Common myeloid progenitor, CD34-positive (primary cell): ENCODE results near the gene KRT1.
A peak's percentile ranks its signal among the peaks of the same experiment; 100 is the strongest.

Experiments used
- CTCF ChIA-PET: fragments of 350-600 bp; sonication (Branson Sonifier 250); formaldehyde crosslinking; loops from one replicate; lab custom pipeline; 2021; ENCODE audit warnings: antibody characterized with exemption; lab: Charles Lee
- POLR2A ChIA-PET: fragments of 350-600 bp; sonication (Branson Sonifier 250); formaldehyde crosslinking; loops from one replicate; lab custom pipeline; 2021; ENCODE audit warnings: antibody characterized with exemption; lab: Charles Lee
- DNase-seq, 3 donors: peaks; one replicate each; pipeline versions ENCODE4 v3.0.0 to v3.0.0-alpha.2; 2013
- H3K27ac ChIP-seq, 2 experiments: 1 replicate in 1 of 2; 2 replicates in 1 of 2; pipeline ENCODE4 v1.7.0; 2013; ENCODE audit warnings: inconsistent platforms in 2 of 2, low read length in 2 of 2, mild to moderate bottlenecking in 2 of 2, low read depth in 1 of 2, moderate library complexity in 1 of 2; ENCODE audit not compliant: severe bottlenecking in 2 of 2, insufficient read depth in 1 of 2, poor library complexity in 1 of 2
- H3K27me3 ChIP-seq, 5 experiments: replicated peaks in 2 of 5; 1 replicate in 3 of 5; 2 replicates in 2 of 5; pipeline versions ENCODE4 v1.6.1 to v1.7.0; 2013; ENCODE audit warnings: low read length in 4 of 5, mild to moderate bottlenecking in 2 of 5, moderate library complexity in 2 of 5, inconsistent platforms in 1 of 5; ENCODE audit not compliant: insufficient read depth in 5 of 5, control insufficient read depth in 4 of 5
- H3K36me3 ChIP-seq, 4 experiments: 1 replicate in 2 of 4; 2 replicates in 2 of 4; pipeline versions ENCODE4 v1.6.1 to v1.7.0; 2013; ENCODE audit warnings: low read length in 3 of 4, control low read depth in 1 of 4, mild to moderate bottlenecking in 1 of 4; ENCODE audit not compliant: control insufficient read depth in 4 of 4, insufficient read depth in 4 of 4
- H3K4me1 ChIP-seq, 4 experiments: 1 replicate in 3 of 4; 2 replicates in 1 of 4; pipeline versions ENCODE4 v1.6.1 to v1.7.1; 2013; ENCODE audit warnings: low read length in 3 of 4, mild to moderate bottlenecking in 3 of 4, control low read depth in 1 of 4, inconsistent platforms in 1 of 4, moderate library complexity in 1 of 4; ENCODE audit not compliant: control insufficient read depth in 4 of 4, insufficient read depth in 4 of 4; ENCODE audit errors: control extremely low read depth in 1 of 4
- H3K4me3 ChIP-seq, 7 experiments: 1 replicate in 4 of 7; 2 replicates in 3 of 7; pipeline versions ENCODE4 v1.5.1 to v1.7.0; 2013; ENCODE audit warnings: mild to moderate bottlenecking in 7 of 7, low read length in 6 of 7, moderate library complexity in 6 of 7, inconsistent platforms in 2 of 7, low read depth in 2 of 7, control low read depth in 1 of 7; ENCODE audit not compliant: insufficient read depth in 4 of 7, control insufficient read depth in 1 of 7; ENCODE audit errors: extremely low read depth in 1 of 7
- H3K9me3 ChIP-seq, 5 experiments: 1 replicate in 4 of 5; 2 replicates in 1 of 5; pipeline versions ENCODE4 v1.6.1 to v1.7.1; 2013; ENCODE audit warnings: low read length in 4 of 5, mild to moderate bottlenecking in 2 of 5, inconsistent platforms in 1 of 5, low read depth in 1 of 5, moderate library complexity in 1 of 5; ENCODE audit not compliant: control insufficient read depth in 4 of 5, insufficient read depth in 2 of 5; ENCODE audit errors: control extremely low read depth in 1 of 5
- WGBS: methylation state at CpG from one replicate; pipeline ENCODE4 v1.1.5; 2013; ENCODE audit not compliant: insufficient coverage; 5-methylcytosine and 5-hydroxymethylcytosine counted together

The KRT1 gene

DNA sequence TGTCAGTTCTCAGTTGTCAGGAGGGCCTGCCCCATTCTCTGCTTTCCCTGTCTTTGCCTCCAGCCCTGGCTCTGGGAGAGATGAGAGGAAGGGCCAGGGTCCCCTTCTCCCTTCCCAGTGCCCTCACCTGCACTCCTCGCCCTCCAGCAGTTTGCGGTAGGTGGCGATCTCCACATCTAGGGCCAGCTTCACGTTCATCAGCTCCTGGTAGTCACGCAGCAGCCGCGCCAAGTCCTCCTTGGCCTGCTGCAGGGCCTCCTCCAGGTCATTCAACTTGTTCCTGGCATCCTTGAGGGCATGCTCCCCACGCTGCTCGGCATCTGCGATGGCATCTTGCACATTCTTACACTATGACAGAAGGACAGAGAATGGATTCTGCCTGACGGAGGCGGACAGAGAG lies 33.6 kb downstream of the KRT1 start:
- Histone ChIP-seq H3K4me3 (no peak overlapping the region), H3K27me3 (no peaks in the 10 kb centered on the region), H3K9me3 (no peaks in the 10 kb centered on the region), H3K4me1 (peaks cover 3 to 19% (median 17%) of the 10 kb centered on the region in 4 experiments), H3K27ac (no peak overlapping the region), H3K36me3 (no peaks in the 10 kb centered on the region)
- ChIA-PET POLR2A (no interaction called here), CTCF (no interaction called here)
- DNase-seq = no peak
- WGBS = 97% methylated on average over 12 of the region's 12 CpGs

- WGBS = 89% methylated on average over 4 of the region's 4 CpGs
- Histone ChIP-seq H3K27me3 (no peaks in the 10 kb centered on the region), H3K4me1 (peaks cover 3 to 23% (median 17%) of the 10 kb centered on the region in 4 experiments), H3K36me3 (no peaks in the 10 kb centered on the region), H3K9me3 (no peaks in the 10 kb centered on the region), H3K27ac (no peak overlapping the region), H3K4me3 (no peak overlapping the region)
- no peak for DNase-seq
- ChIA-PET POLR2A (no interaction called here), CTCF (no interaction called here)
These were observed 34.2 kb downstream of the KRT1 start for GRCh38 chr12:52645982-52646381.

DNA sequence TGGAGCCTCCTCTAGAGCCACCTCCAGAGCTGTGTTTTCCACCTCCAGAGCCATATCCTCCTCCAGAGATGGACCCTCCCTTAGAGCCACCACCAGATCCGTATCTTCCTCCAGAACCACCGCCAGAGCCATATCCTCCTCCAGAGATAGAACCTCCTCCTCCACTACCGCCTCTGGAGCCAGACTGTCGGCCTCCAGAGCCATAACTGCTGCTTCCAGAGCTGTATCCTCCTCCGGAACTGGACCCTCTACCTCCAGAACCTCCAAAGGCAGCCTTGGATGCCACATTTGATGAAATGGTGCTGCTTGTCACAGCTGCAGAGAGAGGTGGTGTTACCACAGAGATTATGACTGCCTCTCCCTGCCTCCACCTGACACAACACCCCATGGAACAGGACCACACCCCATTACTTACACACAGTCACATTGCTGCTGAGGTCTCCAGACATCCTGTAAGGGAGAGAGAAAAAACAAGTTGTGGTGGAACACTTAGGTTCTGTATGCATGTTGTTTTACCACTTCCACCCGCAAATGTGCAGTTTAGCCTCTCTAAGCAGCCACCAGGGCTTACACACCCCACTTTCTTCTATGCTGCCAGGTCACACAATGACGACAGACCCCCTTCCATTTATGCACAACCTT lies 35.0 kb downstream of the KRT1 start:
- Histone ChIP-seq H3K27ac (no peak overlapping the region), H3K4me3 (no peak overlapping the region), H3K36me3 (no peaks in the 10 kb centered on the region), H3K4me1 (peaks cover 3 to 23% (median 15%) of the 10 kb centered on the region in 4 experiments), H3K27me3 (no peaks in the 10 kb centered on the region), H3K9me3 (no peaks in the 10 kb centered on the region)
- CTCF ChIA-PET = interaction anchor here (1.1 kb wide), 1 partner anchor 221 kb away, joined by 3 read pairs; no protein-coding TSS in a partner anchor
- 53% methylated on average over 5 of the region's 7 CpGs for WGBS
- POLR2A ChIA-PET = no interaction called here
- peak; percentile 15 to 87 (median 76) for DNase-seq

- DNase-seq = no peak
- WGBS = 100% methylated on average over 3 of the region's 6 CpGs
- ChIA-PET POLR2A (no interaction called here), CTCF (no interaction called here)
- H3K4me1 ChIP-seq = peaks cover 3 to 23% (median 15%) of the 10 kb centered on the region in 4 experiments
- H3K4me3 ChIP-seq = no peak overlapping the region
- no peaks in the 10 kb centered on the region for H3K36me3 ChIP-seq
- no peak overlapping the region for H3K27ac ChIP-seq
- no peaks in the 10 kb centered on the region for H3K27me3 ChIP-seq
- no peaks in the 10 kb centered on the region for H3K9me3 ChIP-seq
These were observed 36.2 kb downstream of the KRT1 start for GRCh38 chr12:52644078-52644415.

DNA sequence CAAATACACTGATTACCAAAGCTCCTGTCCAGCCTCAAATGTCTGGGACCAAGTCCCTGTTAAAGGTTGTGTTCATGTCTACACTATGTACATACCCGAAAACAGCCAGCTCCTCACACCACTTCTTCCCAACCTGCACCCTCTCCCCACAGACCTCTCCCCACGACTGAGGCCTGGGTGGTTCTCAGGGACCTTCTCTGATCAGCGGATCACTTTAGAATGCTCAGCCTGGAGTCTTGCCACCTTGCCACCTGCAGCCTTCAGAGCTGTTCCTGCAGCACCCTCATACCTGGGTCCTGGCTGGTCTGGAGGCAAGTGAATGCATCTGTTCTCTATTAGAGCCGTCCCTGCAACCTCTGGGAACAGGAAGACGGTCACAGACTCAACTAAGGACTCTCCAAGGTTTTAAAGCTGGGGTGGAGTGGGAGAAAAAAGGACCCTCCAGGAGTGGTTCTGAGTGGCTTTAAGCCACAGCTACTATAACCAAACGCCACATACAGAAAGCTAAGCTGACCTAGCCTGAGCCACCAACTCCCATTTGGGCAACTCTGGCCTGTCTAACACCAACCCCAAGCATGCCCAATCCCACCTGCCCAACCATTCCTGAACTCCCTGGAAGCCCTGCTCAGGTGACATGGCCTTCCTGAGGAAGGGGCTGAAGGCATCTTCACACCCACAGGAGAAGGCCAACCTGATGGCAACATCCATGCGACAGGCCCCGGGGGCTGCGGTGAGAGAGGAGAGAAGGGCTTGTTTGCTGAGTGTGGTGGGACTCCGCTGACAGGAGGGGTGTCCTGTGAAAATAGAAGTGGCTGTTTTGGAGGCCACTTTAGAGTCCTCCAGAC lies 36.8 kb downstream of the KRT1 start:
- Histone ChIP-seq H3K36me3 (no peaks in the 10 kb centered on the region), H3K4me1 (peaks cover 3 to 23% (median 14%) of the 10 kb centered on the region in 4 experiments), H3K4me3 (no peak overlapping the region), H3K9me3 (no peaks in the 10 kb centered on the region), H3K27me3 (no peaks in the 10 kb centered on the region), H3K27ac (no peak overlapping the region)
- POLR2A ChIA-PET = no interaction called here
- DNase-seq = no peak
- 95% methylated on average over 6 of the region's 10 CpGs for WGBS
- CTCF ChIA-PET = interaction anchor here (1.0 to 2.0 kb wide), 2 partner anchors 26 to 33 kb away, joined by 5 to 8 read pairs; no protein-coding TSS in a partner anchor

GRCh38 chr12:52641468-52641867 lies 38.7 kb downstream of the KRT1 start:
- CTCF ChIA-PET = interaction anchor here (0.7 to 2.0 kb wide), 4 partner anchors 28 to 241 kb away, joined by 3 to 8 read pairs (median 3); no protein-coding TSS in a partner anchor
- no peaks in the 10 kb centered on the region for H3K9me3 ChIP-seq
- peaks cover 3 to 23% (median 16%) of the 10 kb centered on the region in 4 experiments for H3K4me1 ChIP-seq
- DNase-seq = no peak
- WGBS = 97% methylated on average over 3 of the region's 4 CpGs
- H3K27me3 ChIP-seq = no peaks in the 10 kb centered on the region
- no peak overlapping the region for H3K4me3 ChIP-seq
- no peaks in the 10 kb centered on the region for H3K36me3 ChIP-seq
- no peak overlapping the region for H3K27ac ChIP-seq
- POLR2A ChIA-PET = no interaction called here

DNA sequence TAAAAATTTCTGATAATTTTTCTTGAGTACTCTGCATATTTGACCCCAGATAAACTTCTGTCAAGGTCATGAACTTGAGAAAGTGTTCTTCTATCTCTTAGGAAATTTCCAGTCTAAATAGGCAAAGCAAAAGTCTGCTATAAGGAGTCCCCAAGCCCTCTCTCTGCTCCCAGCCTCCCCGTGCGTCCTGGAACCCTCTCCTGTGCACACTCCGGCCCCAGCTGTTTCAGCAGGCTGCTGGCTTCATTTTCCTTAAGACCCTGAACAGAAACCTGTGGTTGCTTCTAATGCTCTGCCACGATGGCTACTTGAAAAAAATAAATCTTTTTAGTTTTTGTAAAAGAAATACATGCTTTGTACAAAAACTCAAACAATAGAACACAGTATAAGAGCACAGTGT lies 42.9 kb downstream of the KRT1 start:
- H3K27ac ChIP-seq = no peak overlapping the region
- no peaks in the 10 kb centered on the region for H3K36me3 ChIP-seq
- ChIA-PET POLR2A (no interaction called here), CTCF (no interaction called here)
- H3K4me1 ChIP-seq = peaks cover 3 to 31% (median 27%) of the 10 kb centered on the region in 4 experiments
- no peaks in the 10 kb centered on the region for H3K9me3 ChIP-seq
- H3K4me3 ChIP-seq = no peak overlapping the region
- H3K27me3 ChIP-seq = no peaks in the 10 kb centered on the region
- no peak for DNase-seq
- WGBS = 97% methylated on average over 3 of the region's 4 CpGs
